ENCODE measurements around the gene UBE2H. TPM values are rescaled to one million over a fixed set of nuclear protein-coding genes. Genes with fewer than 3 reads are reported as not detected.

UBE2H gene
- total and polyA plus RNA-seq, 2 of the 4 experiments (the other 2 are of a cell fraction): 34.6 to 49.4 TPM

- Histone ChIP-seq H2BK20ac (ENCODE audit: low read depth, low read length) (no peak overlapping the region), H4K91ac (ENCODE audit: insufficient read depth, low read depth, low read length) (no peak overlapping the region), H3K9me3 (ENCODE audit: control insufficient read depth, insufficient read depth, low read length) (no peaks in the 10 kb centered on the region), H3K79me1 (ENCODE audit: low read depth in 1 of 2, low read length in 2 of 2) (no peaks in the 10 kb centered on the region), H3K4me1 (ENCODE audit: control insufficient read depth, insufficient read depth, low read length) (no peaks in the 10 kb centered on the region), H2BK15ac (ENCODE audit: low read depth, low read length) (no peak overlapping the region), H4K20me1 (ENCODE audit: insufficient read depth, low read length) (no peaks in the 10 kb centered on the region), H3K23ac (ENCODE audit: low read depth, low read length) (no peak overlapping the region), H2BK5ac (ENCODE audit: low read depth, low read length, poor library complexity, severe bottlenecking) (no peak overlapping the region), H3K27ac (ENCODE audit: insufficient read depth, low read length) (no peak overlapping the region), H3K4me3 (ENCODE audit: insufficient read depth, low read depth, low read length) (no peak overlapping the region), H3K14ac (replicated peaks; ENCODE audit: low read depth, low read length) (no peak overlapping the region), H3K9ac (ENCODE audit: low read depth, low read length) (no peak overlapping the region), H4K5ac (ENCODE audit: low read depth, low read length) (no peak overlapping the region), H4K8ac (ENCODE audit: low read depth in 2 of 2, low read length in 2 of 2) (no peak overlapping the region), H3K36me3 (ENCODE audit: control insufficient read depth, insufficient read depth, low read length) (no peaks in the 10 kb centered on the region), H2AK9ac (replicated peaks; ENCODE audit: low read depth, low read length, poor library complexity) (no peak overlapping the region), H3K4me2 (ENCODE audit: low read depth, low read length) (no peak overlapping the region), H2AFZ (replicated peaks; ENCODE audit: low read length, poor library complexity) (no peak overlapping the region), H3K56ac (ENCODE audit: extremely low read depth, insufficient read depth, low read length) (no peak overlapping the region), H3K27me3 (ENCODE audit: control insufficient read depth, insufficient read depth, low read length) (peaks cover 25% of the 10 kb centered on the region; the same call in 1 of the 2 replicates), H2BK120ac (ENCODE audit: low read depth, low read length) (no peak overlapping the region), H3K9me1 (ENCODE audit: insufficient read depth, low read length) (no peaks in the 10 kb centered on the region), H2AK5ac (ENCODE audit: low read depth, low read length) (no peak overlapping the region), H3K4ac (ENCODE audit: low read depth, low read length) (no peak overlapping the region; the same call in 1 of the 2 replicates), H3K18ac (ENCODE audit: low read depth, low read length) (no peak overlapping the region)
- BruUV-seq (replicated peaks): no TSS peak
- DNase-seq: no peak
- intact Hi-C loops (cut with micrococcal nuclease) (no loop called here), in situ Hi-C loops (cut with MboI; ENCODE audit: low sequenced_read_pairs) (no loop called here), dilution Hi-C loops (cut with HindIII; ENCODE audit: low sequenced_read_pairs, unreplicated experiment) (no loop called here)
- CTCF ChIA-PET: no interaction called here
- 60% methylated on average over 1 of the region's 17 CpGs; no CpG with 5 or more reads in 1 of the 2 experiments for WGBS, 2 experiments (ENCODE audit: extremely low coverage in 2 of 2, insufficient read length in 1 of 2)
- POLR2A ChIA-PET (ENCODE audit: unreplicated experiment): no interaction called here
- TF ChIP-seq POLR2A (IDR thresholded peaks at IDR 0.05; ENCODE audit: low read depth, low read length): no peak
- TF ChIP-seq CHD1 (IDR thresholded peaks at IDR 0.05; ENCODE audit: low read depth, low read length): no peak
- TF ChIP-seq RFX5 (IDR thresholded peaks at IDR 0.05; ENCODE audit: low read depth, low read length): no peak
- ATAC-seq (ENCODE audit: low read depth): no peak
Measured at GRCh38 chr7:129803546-129804081, 149.1 kb downstream of the UBE2H start.

Data from IMR-90 (cell line).